HepG2 (cell line): ENCODE data around the gene DMRTB1. TPM values are rescaled to one million over a fixed set of nuclear protein-coding genes. Genes with fewer than 3 reads are reported as not detected.

Experiments used
- ATAC-seq: fragments of 200-7000 bp; cut with Tn5 transposase; 3 replicates; pipeline ENCODE4 v1.9.1; 2020; ENCODE audit warnings: mild to moderate bottlenecking, moderate library complexity
- BruUV-seq: library from RNA; stranded (reverse); fragments of 400-500 nt; replicated peaks from 2 replicates; lab custom pipeline; 2021; lab: Mats Ljungman, UMichigan
- CTCF ChIA-PET: fragments of 300-600 bp; formaldehyde crosslinking; extraction: SDS; loops from one replicate; lab custom pipeline; 2021; ENCODE audit warnings: low total read pairs, inconsistent platforms, low intra/inter-chr PET ratio; lab: Yijun Ruan, JAX
- POLR2A ChIA-PET: fragments of 350-600 bp; sonication (Branson Sonifier 250); formaldehyde crosslinking; loops from one replicate; lab custom pipeline; 2020; ENCODE audit warnings: antibody characterized with exemption, inconsistent platforms; lab: Yijun Ruan, JAX
- DNase-seq: peaks from one replicate; pipeline ENCODE4 v3.0.0-alpha.2; 2015; ENCODE audit warnings: low spot score
- FAIRE-seq: peaks from 3 replicates; lab custom pipeline; 2011; peaks lifted over from hg19 to GRCh38; lab: Jason Lieb, UNC
- H2AFZ ChIP-seq: one replicate; pipeline ENCODE4 v1.6.1; 2011; ENCODE audit warnings: low read length, inconsistent platforms
- H3K27ac ChIP-seq: fragments of 300-600 bp; 3 replicates; pipeline ENCODE4 v1.8.0; 2011; ENCODE audit warnings: mixed run types, mild to moderate bottlenecking, mixed read lengths, low read length, inconsistent platforms; ENCODE audit not compliant: insufficient read depth; ENCODE audit errors: extremely low read length
- H3K27me3 ChIP-seq, 2 experiments: fragments of 200-600 bp in 1 of 2; 2 replicates in 1 of 2; 3 replicates in 1 of 2; pipeline versions ENCODE4 v1.6.0 to v1.8.0; 2011; ENCODE audit warnings: low read length in 2 of 2, mild to moderate bottlenecking in 2 of 2, moderate library complexity in 2 of 2, inconsistent platforms in 1 of 2; ENCODE audit not compliant: insufficient read depth in 2 of 2, control insufficient read depth in 1 of 2
- H3K36me3 ChIP-seq, 2 experiments: fragments of 200-600 bp in 1 of 2; replicated peaks in 1 of 2; 2 replicates in 1 of 2; 3 replicates in 1 of 2; pipeline versions ENCODE4 v1.5.1 to v1.8.0; 2011; ENCODE audit warnings: low read length in 2 of 2, inconsistent platforms in 1 of 2; ENCODE audit not compliant: insufficient read depth in 2 of 2, control insufficient read depth in 1 of 2
- H3K4me1 ChIP-seq: 2 replicates; pipeline ENCODE4 v1.5.1; 2012; ENCODE audit warnings: low read length, inconsistent platforms; ENCODE audit not compliant: insufficient read depth
- H3K4me2 ChIP-seq: 2 replicates; pipeline ENCODE4 v1.6.0; 2011; ENCODE audit warnings: low read depth, low read length, inconsistent platforms
- H3K4me3 ChIP-seq, 3 experiments: fragments of 200-600 bp in 1 of 3; sonication (generic), shearing (Covaris generic) in 1 of 3; replicated peaks in 1 of 3; 2 replicates each; pipeline ENCODE4 v1.5.1; 2011 to 2016; ENCODE audit warnings: low read length in 3 of 3, inconsistent platforms in 2 of 3, low read depth in 2 of 3, mild to moderate bottlenecking in 2 of 3, control low read depth in 1 of 3, mixed read lengths in 1 of 3; ENCODE audit not compliant: insufficient read depth in 1 of 3
- H3K79me2 ChIP-seq: one replicate; pipeline ENCODE4 v1.6.1; 2011; ENCODE audit warnings: low read length, inconsistent platforms; ENCODE audit not compliant: insufficient read depth
- H3K9ac ChIP-seq: 2 replicates; pipeline ENCODE4 v1.6.0; 2011; ENCODE audit warnings: mild to moderate bottlenecking, low read depth, low read length, inconsistent platforms; ENCODE audit not compliant: insufficient read depth
- H3K9me3 ChIP-seq: 2 replicates; pipeline ENCODE4 v1.5.1; 2012; ENCODE audit warnings: mild to moderate bottlenecking, low read length
- H4K20me1 ChIP-seq: 2 replicates; pipeline ENCODE4 v1.6.0; 2011; ENCODE audit warnings: inconsistent platforms, mild to moderate bottlenecking, low read length, moderate library complexity; ENCODE audit not compliant: insufficient read depth
- CREB1 ChIP-seq, 2 experiments: fragments of 450-650 bp in 1 of 2; IDR thresholded peaks; 2 replicates each; pipeline ENCODE4 v1.6.1; 2016 to 2017; ENCODE audit warnings: control low read depth in 1 of 2, mild to moderate bottlenecking in 1 of 2, missing compliant biosample characterization in 1 of 2, missing genetic modification characterization in 1 of 2
- GLI4 ChIP-seq: sonication (generic); formaldehyde crosslinking; IDR thresholded peaks from 2 replicates; pipeline ENCODE4 v1.5.1; 2020; ENCODE audit warnings: missing genetic modification reagents, mild to moderate bottlenecking, moderate library complexity, borderline replicate concordance
- HCFC1 ChIP-seq: fragments of 150-350 bp; IDR thresholded peaks from 2 replicates; pipeline ENCODE4 v1.6.1; 2014; ENCODE audit warnings: low read depth, low read length
- HNRNPUL1 ChIP-seq: fragments of 200-400 bp; formaldehyde crosslinking; IDR thresholded peaks from 2 replicates; pipeline ENCODE4 v1.6.1; 2017; ENCODE audit warnings: low read depth, mild to moderate bottlenecking, low read length, moderate library complexity
- KLF13 ChIP-seq: sonication (generic); formaldehyde crosslinking; IDR thresholded peaks from 2 replicates; pipeline ENCODE4 v1.4.0; 2020; ENCODE audit warnings: mild to moderate bottlenecking, missing genetic modification reagents
- NFIC ChIP-seq: IDR thresholded peaks from 2 replicates; pipeline ENCODE4 v1.6.1; 2012; ENCODE audit warnings: mild to moderate bottlenecking, low read length, inconsistent platforms
- POLR2A ChIP-seq, 2 experiments: IDR thresholded peaks; 2 replicates each; pipeline ENCODE4 v1.6.1; 2011; ENCODE audit warnings: low read depth in 2 of 2, low read length in 2 of 2, mild to moderate bottlenecking in 1 of 2, moderate library complexity in 1 of 2; ENCODE audit not compliant: insufficient read depth in 1 of 2
- SRSF4 ChIP-seq: fragments of 200-400 bp; formaldehyde crosslinking; IDR thresholded peaks from one replicate; pipeline ENCODE4 v1.6.1; 2018; ENCODE audit warnings: mild to moderate bottlenecking, low read depth, low read length, moderate library complexity; ENCODE audit not compliant: poor library complexity, severe bottlenecking
- ZNF253 ChIP-seq: sonication (generic); formaldehyde crosslinking; IDR thresholded peaks from 2 replicates; pipeline ENCODE4 v1.8.0; 2022; ENCODE audit warnings: mild to moderate bottlenecking, missing genetic modification reagents, borderline replicate concordance
- ZNF3 ChIP-seq: IDR thresholded peaks from 2 replicates; pipeline ENCODE4 v1.7.0; 2017; ENCODE audit warnings: inconsistent platforms
- ZNF558 ChIP-seq: sonication (generic); formaldehyde crosslinking; IDR thresholded peaks from 2 replicates; pipeline ENCODE4 v1.9.0; 2022; ENCODE audit warnings: mild to moderate bottlenecking, missing genetic modification reagents, borderline replicate concordance
- ZNF598 ChIP-seq: sonication (generic); formaldehyde crosslinking; IDR thresholded peaks from 2 replicates; pipeline ENCODE4 v1.5.1; 2020; ENCODE audit warnings: mild to moderate bottlenecking, missing genetic modification reagents, borderline replicate concordance
- ZNF776 ChIP-seq: sonication (generic); formaldehyde crosslinking; IDR thresholded peaks from 2 replicates; pipeline ENCODE4 v1.4.0; 2020; ENCODE audit warnings: mild to moderate bottlenecking, missing genetic modification reagents
- ZSCAN31 ChIP-seq: sonication (generic); formaldehyde crosslinking; IDR thresholded peaks from 2 replicates; pipeline ENCODE4 v1.5.0; 2020; ENCODE audit warnings: low read depth, mild to moderate bottlenecking, missing genetic modification reagents
- ZSCAN9 ChIP-seq: IDR thresholded peaks from 2 replicates; pipeline ENCODE4 v1.6.1; 2016; ENCODE audit warnings: borderline replicate concordance
- WGBS: methylation state at CpG from one replicate; pipeline ENCODE4 v1.1.6; 2017; ENCODE audit warnings: low lambda C conversion rate; 5-methylcytosine and 5-hydroxymethylcytosine counted together
- in situ Hi-C: cut with HindIII; loops from 2 replicates; pipeline ENCODE4 v1.10.0; 2017; ENCODE audit warnings: low pct_unique_long_range_greater_than_20kb; ENCODE audit not compliant: extremely low pct_ligation_motif_present
- intact Hi-C: fragments of 100-400 bp; cut with micrococcal nuclease; formaldehyde crosslinking; loops from one replicate; pipeline ENCODE4 v1.10.0; 2022; ENCODE audit not compliant: unreplicated experiment
- polyA plus RNA-seq, 8 experiments: library from polyadenylated mRNA; depleted of rRNA in 3 of 8; stranded (reverse) in 7 of 8; unstranded in 1 of 8; fragments of >200 nt; fragmentation: Illumina TruSeq in 4 of 8; extraction: Trizol in 4 of 8; gene quantifications; 2 replicates each; pipeline versions ENCODE4 v1.2.1 to v1.2.3, GENCODE V29; 2011 to 2016; ENCODE audit warnings: low read depth in 4 of 8, missing spikeins in 1 of 8, mixed read lengths in 1 of 8; ENCODE audit not compliant: insufficient read depth in 1 of 8
- total RNA-seq, 5 experiments: library from RNA; depleted of rRNA; stranded (reverse); fragments of >200 nt; fragmentation: Illumina TruSeq; extraction: Trizol; gene quantifications; 2 replicates each; pipeline ENCODE4 v1.2.3, GENCODE V29; 2016; ENCODE audit warnings: low read depth in 1 of 5
- TF ChIP-seq, protein P1 (sequence below): sonication (generic); formaldehyde crosslinking; IDR thresholded peaks from 2 replicates; pipeline ENCODE4 v1.5.0; 2020; ENCODE audit warnings: missing genetic modification reagents, mild to moderate bottlenecking, borderline replicate concordance
- TF ChIP-seq, protein P2 (sequence below): fragments of 450-650 bp; IDR thresholded peaks from 2 replicates; pipeline ENCODE4 v1.6.1; 2016
- TF ChIP-seq, protein P3 (sequence below): IDR thresholded peaks from 2 replicates; pipeline ENCODE4 v1.6.1; 2018; ENCODE audit warnings: missing genetic modification reagents

Gene DMRTB1
- total and polyA plus RNA-seq, 2 of the 13 experiments (the other 11 are each of a cell fraction or from before 2014, with no cell fraction given) = not detected

DNA sequence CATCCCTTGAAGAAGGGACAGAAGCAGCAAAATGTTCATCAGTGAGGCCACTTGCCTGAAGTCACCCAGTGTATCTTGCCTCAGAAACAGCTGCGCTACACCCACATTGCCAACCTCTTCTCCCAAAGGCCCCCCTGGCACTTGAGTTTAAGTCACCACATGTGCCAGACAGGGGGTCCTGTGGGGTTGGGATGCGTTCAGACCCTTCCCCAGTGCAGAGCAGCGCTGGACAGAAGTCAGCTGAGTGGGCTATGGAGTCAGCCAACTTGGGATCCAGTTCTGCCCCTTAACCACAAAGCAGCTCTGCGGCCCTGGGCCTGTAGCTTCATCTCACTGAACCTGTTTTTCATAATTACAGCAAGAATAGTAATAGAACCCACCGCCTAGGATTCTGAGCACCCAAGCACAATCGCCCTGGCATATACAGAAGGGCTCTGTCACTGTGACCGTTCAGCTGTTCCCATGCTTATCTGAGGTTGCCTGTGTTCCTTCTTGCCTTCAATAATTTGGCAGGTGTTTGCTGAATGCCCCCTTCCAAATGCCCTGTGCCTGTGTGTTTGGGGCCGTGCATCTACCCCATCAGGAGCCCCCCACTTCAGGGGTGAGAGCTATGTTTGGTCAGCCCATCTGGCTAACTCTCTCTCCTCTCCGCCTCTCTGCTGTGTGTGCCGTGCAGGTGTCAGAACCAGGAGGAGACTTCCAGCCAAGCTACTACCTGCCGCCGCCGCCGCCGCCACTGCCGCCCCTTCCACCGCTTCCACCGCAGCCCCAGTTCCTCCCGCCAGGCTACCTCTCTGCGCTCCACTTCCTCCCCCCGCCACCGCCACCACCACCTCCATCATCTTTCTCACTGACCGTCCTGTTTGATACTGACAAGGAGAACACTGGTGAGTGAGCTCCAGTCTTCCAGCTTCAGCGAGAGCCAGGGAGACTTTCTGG, 5.0 kb downstream of the DMRTB1 start (continued):
- TF ChIP-seq HNRNPUL1 (no peak), ZNF3 (no peak), NFIC (no peak)

DNA sequence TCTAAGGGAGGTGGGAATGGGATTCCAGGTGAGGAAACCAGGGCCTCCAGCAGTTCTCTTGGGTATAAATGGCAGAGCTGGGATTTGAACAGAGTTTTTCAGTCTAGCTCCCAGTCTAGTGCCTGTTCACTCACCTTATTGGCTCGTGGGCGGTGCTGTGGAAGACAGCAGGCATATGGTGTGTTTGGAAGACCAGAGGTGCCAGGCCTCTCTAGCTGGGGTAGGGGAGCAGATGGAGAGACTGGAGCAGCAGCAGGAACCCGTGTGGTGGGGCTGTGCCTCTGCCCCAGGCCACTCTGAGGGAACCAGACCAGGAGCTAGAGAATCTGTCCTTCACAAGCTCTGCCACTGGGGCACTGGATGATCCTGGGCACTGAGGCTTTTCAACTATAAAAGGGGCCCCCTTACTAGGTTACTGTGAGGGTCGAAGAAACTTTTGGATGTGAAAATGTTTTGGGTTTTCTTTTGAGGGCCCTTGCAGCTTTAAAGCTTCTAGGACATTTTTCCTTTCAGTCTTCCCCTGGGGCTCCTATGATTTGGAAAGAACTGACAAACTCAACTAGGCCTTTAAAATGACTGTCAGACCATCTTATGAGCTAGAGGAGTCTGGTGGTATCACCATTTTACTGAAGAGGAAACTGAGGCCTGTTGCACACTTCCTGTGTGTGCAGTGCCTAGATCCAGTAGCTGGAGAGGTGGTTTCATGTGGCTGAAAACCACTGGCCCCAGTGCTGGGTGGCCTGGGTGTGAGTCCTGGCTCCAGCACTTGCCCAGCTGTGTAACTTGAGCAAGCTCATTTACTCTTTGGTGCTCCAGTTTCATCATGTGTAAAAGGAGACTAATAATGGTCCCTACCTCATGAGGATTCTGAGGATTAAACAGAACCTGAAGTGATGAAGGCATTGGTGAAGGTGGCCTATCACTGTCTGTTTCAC, 6.1 kb downstream of the DMRTB1 start:
- Histone ChIP-seq H3K36me3 (no peaks in the 10 kb centered on the region), H3K27me3 (peaks cover 3 to 29% of the 10 kb centered on the region in 2 experiments; a peak in 3 of 5 replicates), H3K4me3 (no peak overlapping the region), H3K79me2 (no peaks in the 10 kb centered on the region), H3K9me3 (no peaks in the 10 kb centered on the region), H3K27ac (no peak overlapping the region), H3K4me1 (no peaks in the 10 kb centered on the region), H4K20me1 (no peaks in the 10 kb centered on the region), H2AFZ (no peak overlapping the region), H3K4me2 (no peak overlapping the region), H3K9ac (no peak overlapping the region)
- 0% methylated on average over 4 of the region's 4 CpGs for WGBS
- FAIRE-seq (no peak), DNase-seq (no peak), ATAC-seq (no peak)
- CTCF ChIA-PET = no interaction called here
- intact Hi-C loops = no loop called here
- POLR2A ChIA-PET = no interaction called here
- no TSS peak for BruUV-seq
- in situ Hi-C loops = no loop called here
- no peak for TF ChIP-seq HCFC1
- no peak for TF ChIP-seq ZNF253
- no peak for TF ChIP-seq ZNF776
- TF ChIP-seq SRSF4 = no peak
- TF ChIP-seq ZNF558 (CRISPR knock-in tag) = no peak
- TF ChIP-seq ZSCAN9 (CRISPR knock-in tag) = no peak
- TF ChIP-seq, protein P1, sequence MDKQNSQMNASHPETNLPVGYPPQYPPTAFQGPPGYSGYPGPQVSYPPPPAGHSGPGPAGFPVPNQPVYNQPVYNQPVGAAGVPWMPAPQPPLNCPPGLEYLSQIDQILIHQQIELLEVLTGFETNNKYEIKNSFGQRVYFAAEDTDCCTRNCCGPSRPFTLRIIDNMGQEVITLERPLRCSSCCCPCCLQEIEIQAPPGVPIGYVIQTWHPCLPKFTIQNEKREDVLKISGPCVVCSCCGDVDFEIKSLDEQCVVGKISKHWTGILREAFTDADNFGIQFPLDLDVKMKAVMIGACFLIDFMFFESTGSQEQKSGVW (CRISPR knock-in tag) = no peak
- no peak for TF ChIP-seq GLI4
- TF ChIP-seq, protein P2, sequence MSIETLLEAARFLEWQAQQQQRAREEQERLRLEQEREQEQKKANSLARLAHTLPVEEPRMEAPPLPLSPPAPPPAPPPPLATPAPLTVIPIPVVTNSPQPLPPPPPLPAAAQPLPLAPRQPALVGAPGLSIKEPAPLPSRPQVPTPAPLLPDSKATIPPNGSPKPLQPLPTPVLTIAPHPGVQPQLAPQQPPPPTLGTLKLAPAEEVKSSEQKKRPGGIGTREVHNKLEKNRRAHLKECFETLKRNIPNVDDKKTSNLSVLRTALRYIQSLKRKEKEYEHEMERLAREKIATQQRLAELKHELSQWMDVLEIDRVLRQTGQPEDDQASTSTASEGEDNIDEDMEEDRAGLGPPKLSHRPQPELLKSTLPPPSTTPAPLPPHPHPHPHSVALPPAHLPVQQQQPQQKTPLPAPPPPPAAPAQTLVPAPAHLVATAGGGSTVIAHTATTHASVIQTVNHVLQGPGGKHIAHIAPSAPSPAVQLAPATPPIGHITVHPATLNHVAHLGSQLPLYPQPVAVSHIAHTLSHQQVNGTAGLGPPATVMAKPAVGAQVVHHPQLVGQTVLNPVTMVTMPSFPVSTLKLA = no peak
- TF ChIP-seq KLF13 (CRISPR knock-in tag) = no peak
- no peak for TF ChIP-seq POLR2A (IDR thresholded peaks at IDR 0.05; ENCODE audit: insufficient read depth in 1 of 2, low read depth in 2 of 2, low read length in 2 of 2)
- no peak for TF ChIP-seq ZNF598 (CRISPR knock-in tag)
- TF ChIP-seq ZSCAN31 = no peak
- TF ChIP-seq CREB1 (IDR thresholded peaks at IDR 0.05) = no peak
- no peak for TF ChIP-seq CREB1 (CRISPR knock-in tag; IDR thresholded peaks at IDR 0.05)
- TF ChIP-seq, protein P3, sequence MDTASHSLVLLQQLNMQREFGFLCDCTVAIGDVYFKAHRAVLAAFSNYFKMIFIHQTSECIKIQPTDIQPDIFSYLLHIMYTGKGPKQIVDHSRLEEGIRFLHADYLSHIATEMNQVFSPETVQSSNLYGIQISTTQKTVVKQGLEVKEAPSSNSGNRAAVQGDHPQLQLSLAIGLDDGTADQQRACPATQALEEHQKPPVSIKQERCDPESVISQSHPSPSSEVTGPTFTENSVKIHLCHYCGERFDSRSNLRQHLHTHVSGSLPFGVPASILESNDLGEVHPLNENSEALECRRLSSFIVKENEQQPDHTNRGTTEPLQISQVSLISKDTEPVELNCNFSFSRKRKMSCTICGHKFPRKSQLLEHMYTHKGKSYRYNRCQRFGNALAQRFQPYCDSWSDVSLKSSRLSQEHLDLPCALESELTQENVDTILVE (CRISPR knock-in tag) = no peak
